ENCODE data around the gene KCTD14. TPM values are rescaled to one million over a fixed set of nuclear protein-coding genes. Genes with fewer than 3 reads are reported as not detected.

The KCTD14 gene
- total RNA-seq, 1 donor from 2014 or later = 1.6 TPM

Other genes starting within 250 kb of the KCTD14 start
- gene RSF1, start 202.6 kb downstream of the KCTD14 start, total RNA-seq = 64.4 TPM
- 18.1 TPM for gene AAMDC, start 202.1 kb downstream of the KCTD14 start, total RNA-seq
- gene INTS4, start 28.6 kb downstream of the KCTD14 start, total RNA-seq = 43.2 TPM
- gene THRSP, start 40.6 kb upstream of the KCTD14 start, total RNA-seq = 203 TPM
- 52.7 TPM for gene NDUFC2, start 56.6 kb upstream of the KCTD14 start, total RNA-seq
- gene ALG8, start 116.3 kb upstream of the KCTD14 start, total RNA-seq = 26.2 TPM
- gene KCTD21, start 165.3 kb upstream of the KCTD14 start, total RNA-seq = 3.1 TPM
- 3.3 TPM for gene USP35, start 165.6 kb upstream of the KCTD14 start, total RNA-seq

All from skin of body (tissue), 1 donor.